8988T (cell line): ENCODE measurements around the gene GNL1.
"Not testable (repeated sequence)": the region's sequence is repeated elsewhere in the genome, so short reads cannot be mapped to it uniquely, and the experiment has no call there.

Source experiments
- DNase-seq: peaks from one replicate; pipeline ENCODE4 v3.0.0; 2011

The GNL1 gene

DNA sequence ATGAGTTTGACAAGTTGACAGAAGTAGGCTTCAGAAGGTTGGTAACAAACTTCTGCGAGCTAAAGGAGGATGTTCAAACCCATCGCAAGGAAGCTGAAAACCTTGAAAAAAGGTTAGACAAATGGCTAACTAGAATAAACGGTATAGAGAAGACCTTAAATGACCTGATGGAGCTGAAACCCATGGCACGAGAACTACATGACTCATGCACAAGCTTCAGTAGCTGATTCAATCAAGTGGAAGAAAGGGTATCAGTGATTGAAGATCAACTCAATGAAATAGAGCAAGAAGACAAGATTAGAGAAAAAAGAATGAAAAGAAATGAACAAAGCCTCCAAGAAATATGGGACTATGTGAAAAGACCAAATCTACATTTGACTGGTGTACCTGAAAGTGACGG, 34.3 kb downstream of the GNL1 start:
- not testable (repeated sequence) for DNase-seq

DNA sequence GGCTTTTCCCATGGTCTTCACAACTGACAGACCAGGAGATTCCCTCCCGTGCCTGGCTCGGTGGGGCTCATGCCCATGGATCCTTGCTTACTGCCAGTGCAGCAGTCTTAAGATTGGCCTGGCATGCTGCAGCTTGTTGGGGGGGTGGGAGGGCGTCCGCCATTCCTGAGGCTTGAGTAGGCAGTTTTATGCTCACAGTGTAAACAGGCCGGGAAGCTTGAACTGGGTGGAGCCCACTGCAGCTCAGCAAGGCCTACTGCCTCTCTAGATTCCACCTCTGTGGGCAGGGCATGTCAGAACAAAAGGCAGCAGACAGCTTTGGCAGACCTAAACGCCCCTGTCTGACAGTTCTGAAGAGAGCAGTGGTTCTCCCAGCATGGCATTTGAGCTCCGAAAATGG, 35.2 kb downstream of the GNL1 start:
- not testable (repeated sequence) for DNase-seq

- DNase-seq, result no peak
Measured at GRCh38 chr6:30520522-30520921, 35.8 kb downstream of the GNL1 start.

GRCh38 chr6:30518505-30519145, 37.7 kb downstream of the GNL1 start:
- DNase-seq, result not testable (repeated sequence)

GRCh38 chr6:30517767-30518504, 38.4 kb downstream of the GNL1 start:
- not testable (repeated sequence) for DNase-seq

GRCh38 chr6:30516754-30517076, 39.6 kb downstream of the GNL1 start:
- DNase-seq, result not testable (repeated sequence)

DNA sequence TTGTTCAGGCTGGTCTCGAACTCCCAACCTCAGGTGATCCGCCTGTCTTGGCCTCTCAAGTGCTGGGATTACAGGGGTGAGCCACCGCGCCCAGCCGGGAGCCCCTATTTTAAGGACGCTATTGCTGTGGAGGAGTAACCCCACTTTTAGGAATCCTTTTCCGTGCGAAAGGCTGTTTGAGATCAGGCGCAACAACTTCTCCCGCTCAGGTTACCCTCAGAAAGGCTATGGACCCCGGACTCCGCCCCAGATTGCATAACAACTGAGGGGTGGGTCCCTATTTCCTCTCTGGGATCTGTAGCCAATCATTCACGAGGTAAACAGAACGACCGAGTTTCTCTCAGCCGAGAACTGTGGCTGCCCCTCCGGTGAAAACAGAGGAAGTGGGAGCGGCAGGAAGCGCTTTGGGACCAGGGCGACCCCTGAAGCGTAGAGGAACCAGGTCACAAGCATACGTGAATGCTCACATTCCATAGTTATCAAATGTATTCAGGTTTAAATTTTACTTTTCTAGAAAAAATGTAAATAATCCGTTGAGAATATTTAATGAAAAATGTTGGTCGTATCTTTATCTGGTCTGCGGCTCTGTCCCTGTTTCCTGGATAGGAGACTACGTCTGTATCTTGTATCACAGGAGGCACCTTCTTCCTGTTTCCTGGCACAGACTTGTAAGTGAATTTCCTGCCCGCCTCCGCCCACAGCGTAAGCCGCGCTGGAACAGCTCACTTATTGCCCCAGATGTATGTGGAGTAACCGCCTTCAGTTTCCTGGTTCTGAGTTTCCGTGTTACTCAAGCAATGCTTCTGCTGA, 40.1 kb downstream of the GNL1 start:
- DNase-seq, result peak; percentile 54

DNA sequence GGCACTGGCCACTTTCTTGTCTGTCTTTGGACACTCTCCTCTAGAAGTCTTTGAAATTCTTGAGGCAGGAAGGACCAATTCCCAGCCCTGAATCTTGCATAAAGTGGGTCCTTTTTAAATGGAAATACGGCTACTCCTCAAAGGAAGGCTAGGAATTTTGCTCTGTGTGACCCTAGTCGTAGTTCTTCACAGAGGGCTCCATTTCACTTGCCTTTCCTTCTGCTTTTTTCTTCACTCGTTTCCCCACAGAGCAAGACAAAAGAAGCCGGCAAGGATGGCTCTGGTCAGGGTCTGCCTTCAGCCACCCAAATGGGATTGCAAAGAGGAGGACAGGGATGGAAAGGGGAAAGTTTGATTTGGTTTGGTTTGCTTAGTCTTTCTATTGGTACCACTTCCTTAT, 41.2 kb downstream of the GNL1 start:
- DNase-seq, result no peak

DNA sequence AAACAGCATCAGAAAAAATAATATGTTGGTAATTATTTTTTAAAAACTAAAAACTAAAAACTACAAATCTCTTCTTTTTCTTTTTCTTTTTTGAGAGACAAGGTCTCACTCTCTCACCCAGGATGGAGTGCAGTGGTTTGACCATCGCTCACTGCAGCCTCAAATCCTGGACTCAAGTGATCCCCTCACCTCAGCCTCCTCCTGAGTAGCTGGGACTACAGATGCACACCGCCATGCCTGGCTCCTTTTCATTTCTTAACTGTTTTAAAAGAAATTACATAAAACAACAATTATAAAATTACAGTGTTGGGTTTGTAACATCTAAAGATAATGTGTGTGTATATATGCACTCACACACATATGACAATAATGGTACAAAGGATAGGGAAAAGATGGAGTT, 42.8 kb downstream of the GNL1 start:
- no peak for DNase-seq

DNA sequence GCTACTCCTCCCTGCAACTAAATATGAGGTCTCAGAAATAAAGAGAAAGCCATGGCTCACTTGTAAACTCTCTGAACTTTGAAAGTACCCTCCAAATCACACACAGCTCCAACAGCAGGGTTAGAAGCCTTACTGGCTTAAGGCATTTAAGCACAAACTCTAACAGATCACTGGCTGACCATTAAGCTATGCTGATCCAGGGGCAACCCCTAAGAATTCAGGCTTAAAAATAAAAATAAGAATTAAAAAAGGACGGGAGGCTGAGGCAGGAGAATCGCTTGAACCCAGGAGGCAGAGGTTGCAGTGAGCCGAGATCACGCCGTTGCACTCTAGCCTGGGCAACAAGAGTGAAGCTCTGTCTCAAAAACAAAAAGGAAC, 45.1 kb downstream of the GNL1 start:
- no peak for DNase-seq

DNA sequence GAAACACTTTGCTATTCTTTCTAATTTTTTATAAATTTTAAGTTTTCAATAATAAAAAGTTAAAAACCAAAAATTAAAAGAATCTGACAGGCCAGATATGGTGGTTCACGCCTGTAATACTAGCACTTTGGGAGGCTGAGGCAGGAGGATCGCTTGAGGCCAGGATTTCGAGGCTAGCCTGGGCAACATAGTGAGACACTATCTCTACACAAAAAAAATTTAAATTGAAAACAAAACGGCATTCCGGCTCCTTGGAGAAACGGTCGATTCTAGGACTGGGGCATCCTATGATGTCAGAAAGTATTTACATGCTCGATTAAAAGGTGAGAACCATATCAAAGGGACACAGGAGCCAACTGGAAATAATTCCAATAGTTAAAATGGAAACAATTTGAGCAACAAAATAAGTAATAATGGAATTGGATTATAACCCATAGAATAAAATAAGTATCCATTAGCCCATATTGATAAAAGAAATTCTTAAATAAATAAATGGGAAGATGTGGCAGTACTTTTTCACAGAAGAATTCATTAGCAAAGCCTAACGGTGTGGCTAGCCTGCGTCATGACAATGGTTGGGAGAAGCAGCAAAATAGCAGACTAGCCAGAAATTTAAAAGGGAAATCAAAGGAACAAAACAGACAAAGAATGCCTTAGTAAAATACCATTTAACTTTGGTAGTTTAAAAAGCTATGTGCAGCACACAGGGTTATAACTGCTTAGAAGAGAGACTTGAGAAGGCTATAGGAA, 45.7 kb downstream of the GNL1 start:
- DNase-seq, result no peak

DNA sequence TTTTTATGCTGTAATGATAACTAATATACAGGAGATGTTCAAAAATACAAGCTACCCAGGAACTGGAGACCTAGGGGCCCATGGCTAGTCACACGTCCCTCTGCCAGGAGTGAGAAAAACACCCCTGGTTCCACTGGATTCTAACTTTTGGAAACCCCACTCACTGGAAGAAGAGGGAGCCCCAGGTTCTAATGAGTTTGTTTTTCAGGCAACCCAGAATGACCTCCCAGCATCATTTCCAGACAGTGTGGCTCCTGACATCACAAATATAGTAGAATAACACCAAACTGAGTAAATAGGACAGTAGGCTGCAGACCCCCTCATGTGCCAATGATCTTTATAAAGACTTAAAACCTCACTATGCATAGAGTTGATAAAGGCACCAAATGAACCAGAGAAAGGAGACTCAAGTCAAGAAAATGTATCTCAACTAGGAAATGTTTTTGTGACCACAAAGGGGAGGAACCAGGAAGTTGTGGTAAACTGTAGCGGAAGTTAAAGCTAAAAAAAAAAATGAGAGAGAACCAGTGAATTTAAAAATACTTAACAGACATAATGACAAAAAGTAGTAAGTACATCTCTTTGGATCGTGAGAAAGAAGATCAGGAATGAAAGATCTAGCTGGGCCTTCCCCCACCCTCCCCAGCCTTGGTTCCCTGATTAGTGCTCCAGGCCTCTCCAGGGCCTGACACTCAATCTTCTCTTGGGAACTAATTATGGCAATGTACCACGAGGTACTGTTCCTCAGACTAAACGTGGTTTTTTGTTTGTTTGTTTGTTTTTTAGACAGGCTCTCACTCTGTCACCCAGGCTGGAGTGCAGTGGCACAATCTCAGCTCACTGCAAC, 47.2 kb downstream of the GNL1 start:
- DNase-seq, result no peak

- DNase-seq, result no peak
Measured at GRCh38 chr6:30507849-30508827, 48.2 kb downstream of the GNL1 start.

- DNase-seq, result peak; percentile 71
Measured at GRCh38 chr6:30500421-30501355, 55.6 kb downstream of the GNL1 start.

GRCh38 chr6:30498705-30499104, 57.6 kb downstream of the GNL1 start:
- DNase-seq, result not testable (repeated sequence)

DNA sequence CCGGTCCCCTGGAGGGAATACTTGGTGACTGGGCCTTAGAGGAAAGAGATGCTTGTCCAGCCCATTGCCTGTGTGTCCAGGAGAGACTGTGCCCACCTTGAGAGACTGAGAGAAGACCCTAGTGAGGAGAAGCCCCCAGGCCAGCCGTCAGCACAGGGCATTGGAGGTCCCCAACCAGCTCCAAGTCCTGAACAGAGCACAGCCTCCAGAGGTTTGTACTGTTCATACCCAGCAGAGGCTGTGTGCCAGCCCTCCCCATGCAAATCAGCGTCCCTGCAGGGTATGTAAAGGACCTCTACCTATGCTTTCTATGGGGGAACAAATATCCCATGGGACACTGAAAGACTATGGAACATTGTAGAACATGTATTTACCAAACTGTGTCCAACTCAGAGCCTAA, 58.6 kb downstream of the GNL1 start:
- no peak for DNase-seq

GRCh38 chr6:30497261-30497599, 59.1 kb downstream of the GNL1 start:
- not testable (repeated sequence) for DNase-seq

DNA sequence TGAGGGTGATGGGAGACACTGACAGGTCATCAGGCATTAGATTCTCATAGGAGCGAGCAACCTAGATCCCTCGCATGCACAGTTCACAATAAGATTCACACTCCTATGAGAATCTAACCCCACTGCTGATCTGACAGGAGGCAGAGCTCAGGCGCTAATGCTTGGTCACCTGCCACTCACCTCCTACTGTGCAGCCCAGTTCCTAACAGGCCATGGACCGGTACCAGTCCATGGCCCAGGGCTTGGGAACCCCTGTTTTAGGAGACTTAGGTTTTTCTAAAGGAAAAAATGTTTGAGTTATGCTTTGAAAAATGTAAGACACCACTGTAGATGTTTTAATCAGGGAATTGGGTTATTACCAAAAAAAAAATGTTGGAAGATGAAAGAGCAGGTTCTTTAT, 60.3 kb downstream of the GNL1 start:
- DNase-seq, result no peak

DNA sequence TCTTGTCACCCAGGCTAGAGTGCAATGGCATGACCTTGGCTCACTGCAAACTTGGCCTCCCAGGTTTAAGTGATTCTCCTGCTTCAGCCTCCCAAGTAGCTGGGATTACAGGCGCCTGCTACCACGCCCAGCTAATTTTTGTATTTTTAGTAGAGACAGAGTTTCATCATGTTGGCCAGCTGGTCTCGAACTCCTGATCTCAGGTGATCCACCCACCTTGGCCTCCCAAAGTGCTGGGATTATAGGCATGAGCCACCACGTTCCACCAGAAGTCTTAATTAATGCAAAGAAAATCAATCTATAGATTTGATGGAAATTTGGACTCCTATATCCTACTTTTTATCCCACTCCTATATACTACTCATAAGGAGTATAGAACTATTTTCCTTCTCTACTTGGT, 61.2 kb downstream of the GNL1 start:
- not testable (repeated sequence) for DNase-seq

DNA sequence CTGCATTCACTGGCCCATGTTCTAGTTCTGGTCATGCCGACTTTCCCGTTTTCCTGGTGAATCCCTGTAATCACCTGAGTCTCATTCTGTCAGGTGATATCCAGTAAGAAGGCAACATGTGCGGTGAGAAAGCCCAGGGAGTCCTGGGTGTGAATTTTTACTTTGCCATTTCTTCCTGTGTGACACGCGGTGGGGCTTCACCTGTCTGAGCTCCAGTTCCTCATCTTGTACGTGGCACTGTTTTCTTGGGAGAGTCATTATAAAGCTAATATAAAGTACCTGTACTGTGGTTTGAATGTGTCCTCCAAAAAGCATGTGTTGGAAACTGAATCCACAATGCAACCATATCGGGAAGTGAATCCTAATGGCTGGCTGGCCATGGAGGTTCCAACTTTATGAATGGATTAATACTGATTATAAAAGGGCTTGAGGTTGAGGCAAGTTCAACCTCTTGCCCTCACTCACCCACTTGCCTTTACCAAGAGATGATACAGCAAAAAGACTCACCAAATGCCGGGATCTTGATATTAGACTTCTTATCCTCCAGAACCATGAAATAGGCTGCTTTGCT, 61.9 kb downstream of the GNL1 start:
- DNase-seq, result no peak
